HG02763 (cell line): ENCODE results near the gene SEZ6L2.
"Not testable (repeated sequence)": the region's sequence is repeated elsewhere in the genome, so short reads cannot be mapped to it uniquely, and the experiment has no call there.

Source experiments
- ATAC-seq: cut with Tn5 transposase; IDR thresholded peaks from one replicate; pipeline ENCODE4 v1.9.1; 2021; ENCODE audit warnings: mild to moderate bottlenecking, moderate library complexity; ENCODE audit not compliant: unreplicated experiment

Gene SEZ6L2

DNA sequence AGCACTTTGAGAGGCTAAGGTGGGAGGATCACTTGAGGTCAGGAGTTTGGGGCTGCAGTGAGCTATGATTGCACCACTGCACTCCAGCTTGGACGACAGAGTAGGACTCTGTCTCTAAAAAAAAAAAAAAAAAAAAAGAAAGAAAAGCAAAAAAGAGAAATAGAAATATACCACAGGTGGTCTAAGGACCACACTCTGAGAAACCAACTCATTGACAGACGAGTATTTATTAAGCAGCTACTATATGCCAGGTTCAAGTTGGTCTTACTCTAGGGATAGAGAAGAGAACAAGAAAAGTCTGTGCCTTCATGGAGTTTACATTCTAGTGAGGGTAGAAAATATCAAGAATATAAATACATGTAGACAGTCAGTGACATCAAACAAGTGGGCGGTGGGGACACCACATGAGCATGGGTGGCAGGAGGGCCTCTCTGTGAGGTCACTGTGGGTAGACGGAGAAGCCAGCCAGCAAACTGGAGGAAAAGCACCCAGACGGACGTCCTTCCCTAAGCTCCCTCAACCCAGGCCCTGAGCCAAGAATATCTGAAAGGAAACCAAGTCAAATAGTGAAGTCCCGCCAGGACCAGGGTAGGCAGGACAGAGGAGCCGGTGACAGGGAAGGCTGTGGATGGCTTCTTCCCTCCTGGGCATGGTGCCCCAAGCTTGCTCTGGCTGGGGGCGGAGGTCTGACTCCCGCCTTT, 41.1 kb downstream of the SEZ6L2 start:
- ATAC-seq: no peak

DNA sequence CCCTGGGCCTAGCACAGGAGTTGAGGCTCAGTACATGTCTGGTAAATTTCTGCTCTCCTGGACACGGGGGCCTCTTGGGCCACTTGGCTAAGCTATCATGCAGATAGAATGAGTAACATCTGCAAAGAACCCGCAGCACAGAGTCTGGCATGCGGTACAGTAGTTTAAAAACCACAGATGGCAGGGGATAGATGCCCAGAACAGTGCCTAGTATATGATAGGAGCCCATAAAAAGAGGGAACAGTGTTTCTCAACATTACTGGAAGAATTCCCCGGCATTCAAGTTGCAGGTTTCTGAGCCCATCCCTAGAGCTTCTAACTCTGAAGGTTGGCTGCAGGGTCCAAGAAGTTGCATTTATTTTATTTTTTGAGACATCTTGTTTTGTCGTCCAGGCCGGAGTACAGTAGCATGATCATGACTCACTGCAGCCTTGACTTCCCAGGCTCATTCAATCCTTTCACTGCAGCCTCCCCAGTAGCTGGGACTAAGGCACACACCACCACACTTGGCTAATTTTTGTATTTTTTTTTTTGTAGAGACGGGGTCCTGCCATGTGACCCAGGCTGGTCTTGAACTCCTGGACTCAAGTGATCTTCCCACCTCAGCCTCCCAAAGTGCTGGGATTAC, 42.1 kb downstream of the SEZ6L2 start:
- no peak for ATAC-seq

DNA sequence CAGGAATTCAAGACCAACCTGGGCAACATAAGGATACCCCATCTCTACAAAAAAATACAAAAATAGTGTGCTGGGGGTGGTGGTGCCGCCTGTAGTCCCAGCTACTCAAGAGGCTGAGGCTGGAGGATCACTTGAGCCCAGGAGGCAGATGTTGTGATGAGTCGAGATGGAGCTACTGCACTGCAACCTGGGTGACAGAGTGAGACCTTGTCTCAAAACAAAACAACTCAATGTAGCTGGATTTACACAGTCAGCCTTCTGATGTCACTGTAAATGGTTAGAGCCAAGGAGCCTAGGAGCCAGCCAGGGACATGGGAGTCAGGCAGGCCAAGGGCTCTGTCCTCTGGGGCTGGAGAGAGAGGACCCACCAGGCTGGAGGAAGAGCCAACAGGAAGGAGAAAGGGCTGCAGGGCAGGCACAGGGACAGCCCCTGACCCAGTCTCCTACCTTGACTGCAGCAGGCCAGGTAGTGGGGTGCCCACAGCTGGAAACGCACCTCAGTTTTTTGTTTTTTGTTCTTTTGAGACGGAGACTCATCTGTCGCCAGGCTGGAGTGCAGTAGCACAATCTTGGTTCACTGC, 44.7 kb downstream of the SEZ6L2 start:
- no peak for ATAC-seq

DNA sequence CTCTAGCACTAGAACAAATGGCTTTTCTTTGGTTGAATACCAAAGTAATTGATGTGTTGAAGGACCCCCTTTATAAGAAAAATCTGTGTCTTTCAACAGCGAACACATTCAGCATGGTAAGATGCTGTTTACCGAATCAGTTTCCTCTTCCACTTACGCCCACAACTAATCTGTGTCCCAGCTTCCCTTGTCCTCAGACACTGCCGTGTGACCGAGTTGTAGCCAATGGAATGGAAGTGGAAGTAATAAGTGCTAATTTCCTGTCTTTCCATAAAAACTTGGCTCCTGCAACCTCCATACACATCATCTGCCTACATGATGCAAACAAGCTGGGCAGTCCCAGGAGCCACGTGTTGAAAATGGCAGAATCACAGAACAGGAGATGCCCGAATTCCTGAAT, 46.7 kb downstream of the SEZ6L2 start:
- ATAC-seq: no peak

DNA sequence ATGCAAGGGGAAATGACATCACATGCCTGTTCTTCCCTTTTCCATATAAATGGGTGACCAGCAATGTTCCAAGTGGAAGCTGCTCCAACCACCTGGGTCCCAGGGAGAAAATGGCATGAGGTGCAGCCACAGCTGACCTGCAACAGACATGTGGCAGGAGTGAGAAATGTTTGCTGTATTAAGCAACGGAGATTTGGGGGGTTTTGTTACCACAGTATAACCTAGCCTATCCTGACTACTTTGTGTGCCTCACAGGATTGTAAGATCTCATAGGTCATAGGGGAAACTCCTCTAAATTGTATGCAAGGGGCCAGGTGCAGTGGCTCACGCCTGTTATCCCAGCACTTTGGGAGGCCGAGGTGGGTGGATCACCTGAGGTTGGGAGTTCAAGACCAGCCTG, 48.4 kb downstream of the SEZ6L2 start:
- no peak for ATAC-seq

- ATAC-seq: no peak
Measured at GRCh38 chr16:29849505-29849904, 49.8 kb downstream of the SEZ6L2 start.

- no peak for ATAC-seq
Measured at GRCh38 chr16:29848420-29849297, 50.7 kb downstream of the SEZ6L2 start.

DNA sequence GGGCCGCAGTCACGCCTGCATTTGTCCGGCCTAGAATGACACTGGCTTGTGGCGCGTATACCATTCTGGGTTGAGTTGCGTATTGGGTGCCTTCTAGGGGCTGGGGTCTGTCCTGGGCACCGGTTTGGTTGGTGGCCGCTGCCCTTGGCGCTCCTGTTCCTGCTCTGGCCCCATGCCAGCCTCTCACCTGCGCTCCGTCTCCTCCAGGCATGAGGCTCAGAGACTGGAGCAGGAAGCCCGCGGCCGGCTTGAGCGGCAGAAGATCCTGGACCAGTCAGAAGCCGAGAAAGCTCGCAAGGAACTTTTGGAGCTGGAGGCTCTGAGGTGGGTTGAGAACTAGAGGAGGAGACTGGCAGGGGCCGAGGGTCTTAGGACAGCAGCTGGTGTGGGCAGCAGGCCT, 53.7 kb downstream of the SEZ6L2 start:
- ATAC-seq: no peak

- no peak for ATAC-seq
Measured at GRCh38 chr16:29844575-29845331, 54.6 kb downstream of the SEZ6L2 start.

GRCh38 chr16:29843931-29844330, 55.4 kb downstream of the SEZ6L2 start:
- ATAC-seq: no peak

GRCh38 chr16:29842732-29843346, 56.5 kb downstream of the SEZ6L2 start:
- ATAC-seq: no peak

DNA sequence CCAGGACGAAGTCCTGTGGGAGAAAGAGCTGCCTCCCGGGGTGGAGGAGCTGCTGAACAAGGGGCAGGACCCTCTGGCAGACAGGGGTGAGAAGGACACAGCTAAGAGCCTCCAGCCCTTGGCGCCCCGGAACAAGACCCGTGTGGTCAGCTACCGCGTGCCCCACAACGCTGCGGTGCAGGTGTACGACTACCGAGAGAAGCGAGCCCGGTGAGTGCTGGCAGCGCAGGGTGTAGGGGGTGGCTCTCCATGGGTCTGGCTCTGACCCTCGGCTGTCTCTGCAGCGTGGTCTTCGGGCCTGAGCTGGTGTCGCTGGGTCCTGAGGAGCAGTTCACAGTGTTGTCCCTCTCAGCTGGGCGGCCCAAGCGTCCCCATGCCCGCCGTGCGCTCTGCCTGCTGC, 57.7 kb downstream of the SEZ6L2 start:
- no peak for ATAC-seq

GRCh38 chr16:29840240-29840639, 59.1 kb downstream of the SEZ6L2 start:
- no peak for ATAC-seq

- no peak for ATAC-seq
Measured at GRCh38 chr16:29839822-29840221, 59.5 kb downstream of the SEZ6L2 start.

DNA sequence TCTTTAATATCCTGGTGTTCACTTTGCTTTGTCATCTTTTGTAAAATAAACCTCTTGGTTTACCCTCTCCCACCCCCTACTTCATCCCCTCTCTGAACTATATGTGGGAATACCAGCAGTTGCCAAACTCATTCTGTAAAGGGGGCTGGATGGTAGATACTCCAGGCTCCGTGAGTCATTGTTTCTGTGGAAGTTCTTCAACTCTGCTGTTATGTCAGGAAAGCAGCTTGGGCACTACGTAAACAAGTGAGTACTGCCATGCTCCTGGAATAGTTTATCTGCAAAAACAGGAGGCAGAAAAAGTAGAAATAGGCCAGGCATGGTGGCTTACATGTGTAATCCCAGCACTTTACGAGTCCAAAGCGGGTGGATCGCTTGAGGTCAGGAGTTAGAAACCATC, 61.5 kb downstream of the SEZ6L2 start:
- no peak for ATAC-seq

GRCh38 chr16:29836623-29837022, 62.7 kb downstream of the SEZ6L2 start:
- no peak for ATAC-seq

- ATAC-seq: no peak
Measured at GRCh38 chr16:29835926-29836325, 63.4 kb downstream of the SEZ6L2 start.

GRCh38 chr16:29834079-29834478, 65.3 kb downstream of the SEZ6L2 start:
- ATAC-seq: no peak

DNA sequence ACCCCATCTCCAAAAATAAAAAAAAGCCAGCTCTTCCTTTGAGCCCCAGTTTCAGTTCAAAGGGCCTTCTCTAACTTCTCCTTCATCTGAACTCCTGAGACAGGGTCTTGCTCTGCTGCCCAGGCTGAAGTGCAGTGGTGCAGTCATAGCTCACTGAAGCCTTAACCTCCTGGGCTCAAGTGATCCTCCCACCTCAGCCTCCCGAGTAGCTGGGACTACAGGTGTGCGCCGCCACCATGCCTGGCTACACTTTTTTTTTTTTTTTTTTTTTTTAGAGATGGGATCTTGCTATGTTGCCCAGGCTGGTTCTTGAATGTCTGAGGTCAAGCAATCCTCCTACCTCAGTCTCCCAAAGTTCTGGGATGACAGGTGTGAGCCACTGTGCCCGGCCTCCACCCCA, 66.1 kb downstream of the SEZ6L2 start:
- ATAC-seq: not testable (repeated sequence)

GRCh38 chr16:29831490-29831889, 67.9 kb downstream of the SEZ6L2 start:
- no peak for ATAC-seq
